ENCODE results near the gene BICC1. TPM values are rescaled to one million over a fixed set of nuclear protein-coding genes. Genes with fewer than 3 reads are reported as not detected.
A peak's percentile ranks its signal among the peaks of the same experiment; 100 is the strongest.

BICC1 gene
- total and polyA plus RNA-seq, 2 experiments from 2014 or later, result 6.4 to 13.2 TPM

- no peaks in the 10 kb centered on the region for H3K27me3 ChIP-seq
- H3K4me3 ChIP-seq, result no peak overlapping the region
- peak in 1 of 2 donors; percentile 34 for DNase-seq (ENCODE audit: low read depth in 1 of 2, low spot score in 1 of 2)
- H3K9me3 ChIP-seq (ENCODE audit: low read depth), result no peaks in the 10 kb centered on the region
- H3K4me1 ChIP-seq (ENCODE audit: low read depth), result no peaks in the 10 kb centered on the region
- H3K27ac ChIP-seq, result no peak overlapping the region
- H3K36me3 ChIP-seq, result no peaks in the 10 kb centered on the region
- TF ChIP-seq, protein P1, sequence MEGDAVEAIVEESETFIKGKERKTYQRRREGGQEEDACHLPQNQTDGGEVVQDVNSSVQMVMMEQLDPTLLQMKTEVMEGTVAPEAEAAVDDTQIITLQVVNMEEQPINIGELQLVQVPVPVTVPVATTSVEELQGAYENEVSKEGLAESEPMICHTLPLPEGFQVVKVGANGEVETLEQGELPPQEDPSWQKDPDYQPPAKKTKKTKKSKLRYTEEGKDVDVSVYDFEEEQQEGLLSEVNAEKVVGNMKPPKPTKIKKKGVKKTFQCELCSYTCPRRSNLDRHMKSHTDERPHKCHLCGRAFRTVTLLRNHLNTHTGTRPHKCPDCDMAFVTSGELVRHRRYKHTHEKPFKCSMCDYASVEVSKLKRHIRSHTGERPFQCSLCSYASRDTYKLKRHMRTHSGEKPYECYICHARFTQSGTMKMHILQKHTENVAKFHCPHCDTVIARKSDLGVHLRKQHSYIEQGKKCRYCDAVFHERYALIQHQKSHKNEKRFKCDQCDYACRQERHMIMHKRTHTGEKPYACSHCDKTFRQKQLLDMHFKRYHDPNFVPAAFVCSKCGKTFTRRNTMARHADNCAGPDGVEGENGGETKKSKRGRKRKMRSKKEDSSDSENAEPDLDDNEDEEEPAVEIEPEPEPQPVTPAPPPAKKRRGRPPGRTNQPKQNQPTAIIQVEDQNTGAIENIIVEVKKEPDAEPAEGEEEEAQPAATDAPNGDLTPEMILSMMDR (IDR thresholded peaks at IDR 0.05; ENCODE audit: low read depth, low read length), result no peak
Measured at GRCh38 chr10:58696736-58697135, 184.1 kb downstream of the BICC1 start.

- H3K27me3 ChIP-seq, result no peaks in the 10 kb centered on the region
- TF ChIP-seq, protein P1 (IDR thresholded peaks at IDR 0.05; ENCODE audit: low read depth, low read length), result no peak
- no peaks in the 10 kb centered on the region for H3K4me1 ChIP-seq (ENCODE audit: low read depth)
- no peaks in the 10 kb centered on the region for H3K9me3 ChIP-seq (ENCODE audit: low read depth)
- H3K27ac ChIP-seq, result no peak overlapping the region
- H3K36me3 ChIP-seq, result no peaks in the 10 kb centered on the region
- DNase-seq (ENCODE audit: low read depth in 1 of 2, low spot score in 1 of 2), result no peak
- no peak overlapping the region for H3K4me3 ChIP-seq
Measured at GRCh38 chr10:58697691-58698090, 185.0 kb downstream of the BICC1 start.

GRCh38 chr10:58698777-58699356, 186.2 kb downstream of the BICC1 start:
- Histone ChIP-seq H3K4me1 (ENCODE audit: low read depth) (no peaks in the 10 kb centered on the region), H3K36me3 (no peaks in the 10 kb centered on the region), H3K9me3 (ENCODE audit: low read depth) (no peaks in the 10 kb centered on the region), H3K27me3 (no peaks in the 10 kb centered on the region), H3K27ac (no peak overlapping the region), H3K4me3 (no peak overlapping the region)
- DNase-seq (ENCODE audit: low read depth in 1 of 2, low spot score in 1 of 2), result peak in 1 of 2 donors; percentile 15
- TF ChIP-seq, protein P1 (IDR thresholded peaks at IDR 0.05; ENCODE audit: low read depth, low read length), result no peak

DNA sequence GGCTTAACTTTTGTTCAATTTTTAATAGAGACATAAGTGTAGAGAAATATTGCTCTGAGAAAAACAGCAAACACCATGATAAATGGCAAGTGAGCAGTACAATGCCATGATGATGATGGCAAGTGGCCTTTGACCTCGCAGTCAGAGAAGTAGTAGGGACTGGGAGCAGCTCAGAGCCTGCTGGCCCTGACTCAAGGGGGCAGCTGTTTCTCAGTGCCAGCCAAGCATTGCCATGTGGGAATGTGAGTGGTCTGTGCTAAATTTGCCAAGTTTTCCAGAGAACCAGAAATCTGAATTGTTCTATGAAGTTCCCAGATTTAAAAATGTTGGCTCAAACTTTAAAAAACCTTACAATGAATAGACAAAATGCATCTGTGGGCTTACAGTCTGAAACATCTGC, 187.9 kb downstream of the BICC1 start:
- Histone ChIP-seq H3K4me1 (ENCODE audit: low read depth) (no peaks in the 10 kb centered on the region), H3K9me3 (ENCODE audit: low read depth) (no peaks in the 10 kb centered on the region), H3K27ac (no peak overlapping the region), H3K4me3 (no peak overlapping the region), H3K36me3 (no peaks in the 10 kb centered on the region), H3K27me3 (no peaks in the 10 kb centered on the region)
- DNase-seq (ENCODE audit: low read depth in 1 of 2, low spot score in 1 of 2), result no peak
- TF ChIP-seq, protein P1 (IDR thresholded peaks at IDR 0.05; ENCODE audit: low read depth, low read length), result no peak

DNA sequence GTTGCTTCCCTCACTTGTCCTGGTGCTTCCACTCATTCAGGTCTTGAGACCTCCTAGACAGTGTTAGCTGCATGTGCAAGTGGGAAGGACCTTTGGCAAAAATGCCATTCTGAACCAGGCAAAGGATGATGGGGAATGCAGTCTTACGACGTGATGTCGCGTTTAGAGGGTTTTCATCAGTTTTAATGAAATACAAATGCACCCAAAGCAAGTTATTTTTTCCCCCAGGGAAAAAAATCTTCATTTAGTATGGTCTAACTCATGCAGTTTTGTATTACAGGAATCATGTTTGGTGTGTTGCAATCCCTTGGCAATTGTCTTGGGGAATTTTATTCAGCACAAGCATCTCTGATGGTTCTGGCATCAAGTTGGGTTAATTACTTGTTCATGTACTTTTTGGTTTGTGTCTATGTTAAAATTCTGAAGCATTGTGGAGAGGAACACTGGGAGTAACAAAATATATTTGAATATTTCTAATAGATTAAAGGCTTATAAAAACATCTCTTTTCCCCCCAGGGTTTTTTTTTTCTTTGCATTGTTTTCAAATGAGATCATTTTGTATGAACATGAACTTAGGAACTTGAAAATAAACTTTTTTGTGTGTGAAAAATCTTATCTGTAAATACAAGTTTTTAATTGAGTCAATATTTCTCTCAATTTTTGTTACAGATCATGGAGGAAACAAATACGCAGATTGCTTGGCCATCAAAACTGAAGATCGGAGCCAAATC, 188.9 kb downstream of the BICC1 start:
- peak in 1 of 2 donors; percentile 92 for DNase-seq (ENCODE audit: low read depth in 1 of 2, low spot score in 1 of 2)
- TF ChIP-seq, protein P1 (IDR thresholded peaks at IDR 0.05; ENCODE audit: low read depth, low read length), result no peak
- Histone ChIP-seq H3K9me3 (ENCODE audit: low read depth) (no peaks in the 10 kb centered on the region), H3K27me3 (no peaks in the 10 kb centered on the region), H3K27ac (no peak overlapping the region), H3K36me3 (no peaks in the 10 kb centered on the region), H3K4me1 (ENCODE audit: low read depth) (no peaks in the 10 kb centered on the region), H3K4me3 (no peak overlapping the region)
